GM21528 (cell line): ENCODE data around the gene RIC3.

ENCODE experiments used
- ATAC-seq: cut with Tn5 transposase; IDR thresholded peaks from one replicate; pipeline ENCODE4 v1.9.1; 2021; ENCODE audit warnings: mild to moderate bottlenecking, moderate library complexity; ENCODE audit not compliant: unreplicated experiment, low FRiP score

The RIC3 gene

GRCh38 chr11:8070417-8071115 lies 98.3 kb downstream of the RIC3 start:
- no peak for ATAC-seq

GRCh38 chr11:8069771-8070170 lies 99.1 kb downstream of the RIC3 start:
- no peak for ATAC-seq

- ATAC-seq, result no peak
Measured at GRCh38 chr11:8068605-8069221, 100.1 kb downstream of the RIC3 start.

GRCh38 chr11:8067929-8068575 lies 100.8 kb downstream of the RIC3 start:
- no peak for ATAC-seq

GRCh38 chr11:8067567-8067928 lies 101.3 kb downstream of the RIC3 start:
- no peak for ATAC-seq

GRCh38 chr11:8066911-8067455 lies 101.8 kb downstream of the RIC3 start:
- ATAC-seq, result no peak

GRCh38 chr11:8066036-8066910 lies 102.6 kb downstream of the RIC3 start:
- ATAC-seq, result no peak

- ATAC-seq, result no peak
Measured at GRCh38 chr11:8065031-8065430, 103.8 kb downstream of the RIC3 start.

- no peak for ATAC-seq
Measured at GRCh38 chr11:8063324-8063723, 105.5 kb downstream of the RIC3 start.

GRCh38 chr11:8062781-8063257 lies 106.0 kb downstream of the RIC3 start:
- ATAC-seq, result no peak

GRCh38 chr11:8061555-8062428 lies 107.0 kb downstream of the RIC3 start:
- no peak for ATAC-seq

- ATAC-seq, result no peak
Measured at GRCh38 chr11:8060801-8061554, 107.8 kb downstream of the RIC3 start.

- no peak for ATAC-seq
Measured at GRCh38 chr11:8060146-8060719, 108.6 kb downstream of the RIC3 start.

GRCh38 chr11:8059571-8060011 lies 109.2 kb downstream of the RIC3 start:
- no peak for ATAC-seq

- ATAC-seq, result no peak
Measured at GRCh38 chr11:8059030-8059429, 109.8 kb downstream of the RIC3 start.

- ATAC-seq, result no peak
Measured at GRCh38 chr11:8058216-8058615, 110.6 kb downstream of the RIC3 start.

GRCh38 chr11:8056810-8057463 lies 111.9 kb downstream of the RIC3 start:
- no peak for ATAC-seq
